K562 (cell line): ENCODE measurements around the gene SCYL1. TPM values are rescaled to one million over a fixed set of nuclear protein-coding genes. Genes with fewer than 3 reads are reported as not detected.

Experiments
- ATAC-seq: fragments of 200-7000 bp; cut with Tn5 transposase; 3 replicates; pipeline ENCODE4 v1.9.1; 2020; ENCODE audit warnings: moderate library complexity
- BruUV-seq: library from RNA; stranded (reverse); fragments of 400-500 nt; replicated peaks from 2 replicates; lab custom pipeline; 2021; lab: Mats Ljungman, UMichigan
- CTCF ChIA-PET: fragments of 300-600 bp; formaldehyde crosslinking; extraction: SDS; loops from one replicate; lab custom pipeline; 2021; ENCODE audit warnings: low intra/inter-chr PET ratio; lab: Yijun Ruan, JAX
- POLR2A ChIA-PET: fragments of 300-600, 350-650 bp; sonication (Branson Sonifier 250); formaldehyde crosslinking; extraction: SDS; loops from one replicate; lab custom pipeline; 2021; ENCODE audit warnings: antibody characterized with exemption, inconsistent platforms; lab: Yijun Ruan, JAX
- DNase-seq, 4 experiments: peaks; one replicate each; pipeline versions ENCODE4 v3.0.0 to v3.0.0-alpha.2; 2011 to 2018; ENCODE audit warnings: low spot score in 3 of 4, mixed read lengths in 3 of 4; ENCODE audit errors: extremely low read depth in 1 of 4
- FAIRE-seq: peaks from 2 replicates; lab custom pipeline; 2011; peaks lifted over from hg19 to GRCh38; lab: Jason Lieb, UNC
- H2AFZ ChIP-seq: 2 replicates; pipeline ENCODE4 v1.6.0; 2011; ENCODE audit warnings: low read depth, low read length, control low read depth, inconsistent platforms
- H3K27ac ChIP-seq: fragments of 200-600 bp; 3 replicates; pipeline ENCODE4 v1.8.0; 2011; ENCODE audit warnings: low read depth, mild to moderate bottlenecking, control low read depth, inconsistent platforms, low read length, moderate library complexity, mixed read lengths; ENCODE audit errors: extremely low read depth
- H3K27me3 ChIP-seq, 2 experiments: fragments of 300-600 bp in 1 of 2; 2 replicates in 1 of 2; 3 replicates in 1 of 2; pipeline versions ENCODE4 v1.6.0 to v1.8.0; 2011; ENCODE audit warnings: inconsistent platforms in 2 of 2, low read length in 2 of 2, mild to moderate bottlenecking in 1 of 2, mixed read lengths in 1 of 2, moderate library complexity in 1 of 2; ENCODE audit not compliant: control insufficient read depth in 2 of 2, insufficient read depth in 2 of 2
- H3K36me3 ChIP-seq: fragments of 300-600 bp; 3 replicates; pipeline ENCODE4 v1.8.0; 2011; ENCODE audit warnings: mild to moderate bottlenecking, low read length, inconsistent platforms; ENCODE audit not compliant: control insufficient read depth, insufficient read depth
- H3K4me1 ChIP-seq, 2 experiments: fragments of 200-600 bp in 1 of 2; replicated peaks in 1 of 2; 2 replicates in 1 of 2; 3 replicates in 1 of 2; pipeline versions ENCODE4 v1.5.1 to v1.8.0; 2011; ENCODE audit warnings: inconsistent platforms in 2 of 2, low read length in 2 of 2, mild to moderate bottlenecking in 1 of 2, mixed read lengths in 1 of 2, moderate library complexity in 1 of 2; ENCODE audit not compliant: control insufficient read depth in 2 of 2, insufficient read depth in 2 of 2
- H3K4me2 ChIP-seq: 2 replicates; pipeline ENCODE4 v1.6.1; 2011; ENCODE audit warnings: low read length, control low read depth, inconsistent platforms, mixed read lengths; ENCODE audit not compliant: insufficient read depth
- H3K4me3 ChIP-seq: fragments of 200-600 bp; sonication (generic), shearing (Covaris generic); 2 replicates; pipeline ENCODE4 v1.5.1; 2016; ENCODE audit warnings: control low read depth, inconsistent platforms
- H3K79me2 ChIP-seq: fragments of 200-600 bp; 3 replicates; pipeline ENCODE4 v1.8.0; 2011; ENCODE audit warnings: low read length, inconsistent platforms; ENCODE audit not compliant: control insufficient read depth, insufficient read depth
- H3K9ac ChIP-seq, 2 experiments: 2 replicates each; pipeline versions ENCODE4 v1.6.0 to v1.6.1; 2011; ENCODE audit warnings: low read depth in 2 of 2, low read length in 2 of 2, control low read depth in 1 of 2, inconsistent platforms in 1 of 2, mild to moderate bottlenecking in 1 of 2, mixed read lengths in 1 of 2; ENCODE audit not compliant: insufficient read depth in 1 of 2
- H3K9me1 ChIP-seq: one replicate; pipeline ENCODE4 v1.6.0; 2011; ENCODE audit warnings: inconsistent platforms, mild to moderate bottlenecking, low read length, moderate library complexity; ENCODE audit not compliant: control insufficient read depth, insufficient read depth
- H3K9me3 ChIP-seq: replicated peaks from 2 replicates; pipeline ENCODE4 v1.5.1; 2011; ENCODE audit warnings: low read depth, low read length, inconsistent platforms; ENCODE audit not compliant: control insufficient read depth, insufficient read depth
- H4K20me1 ChIP-seq: replicated peaks from 2 replicates; pipeline ENCODE4 v1.6.1; 2011; ENCODE audit warnings: low read length, inconsistent platforms, mixed read lengths; ENCODE audit not compliant: control insufficient read depth, insufficient read depth
- CBFB ChIP-seq: sonication (generic); formaldehyde crosslinking; IDR thresholded peaks from 2 replicates; pipeline ENCODE4 v1.4.0; 2020; ENCODE audit warnings: mild to moderate bottlenecking, missing genetic modification reagents
- CBX5 ChIP-seq: IDR thresholded peaks from 2 replicates; pipeline ENCODE4 v1.6.1; 2014; ENCODE audit warnings: low read depth, borderline replicate concordance
- CCNT2 ChIP-seq: IDR thresholded peaks from 2 replicates; pipeline ENCODE4 v1.6.1; 2011; ENCODE audit warnings: borderline replicate concordance, low read depth, mild to moderate bottlenecking, moderate library complexity, mixed read lengths, low read length; ENCODE audit not compliant: insufficient read length; ENCODE audit errors: extremely low read depth
- CHD4 ChIP-seq: fragments of 200-600 bp; sonication (generic); IDR thresholded peaks from 3 replicates; pipeline ENCODE4 v1.6.1; 2012; ENCODE audit warnings: low read depth, mild to moderate bottlenecking, mixed read lengths, low read length, inconsistent platforms; ENCODE audit not compliant: insufficient read depth, insufficient replicate concordance, poor library complexity, severe bottlenecking
- COPS2 ChIP-seq: fragments of 450-650 bp; conservative IDR thresholded peaks from 2 replicates; pipeline ENCODE4 v1.6.1; 2016; ENCODE audit warnings: mild to moderate bottlenecking, moderate library complexity
- CXXC5 ChIP-seq: fragments of 250-450 bp; sonication (Bioruptor Pico); IDR thresholded peaks from 2 replicates; pipeline ENCODE4 v1.8.0; 2022; ENCODE audit warnings: inconsistent platforms, mild to moderate bottlenecking, moderate library complexity
- DPF2 ChIP-seq: fragments of 450-650 bp; IDR thresholded peaks from 2 replicates; pipeline ENCODE4 v1.6.1; 2016
- EP400 ChIP-seq: fragments of 450-650 bp; IDR thresholded peaks from 2 replicates; pipeline ENCODE4 v1.6.1; 2017; ENCODE audit warnings: antibody characterized with exemption, mild to moderate bottlenecking, moderate library complexity
- FOXK1 ChIP-seq: sonication (generic); formaldehyde crosslinking; IDR thresholded peaks from 2 replicates; pipeline ENCODE4 v1.8.0; 2022; ENCODE audit warnings: missing genetic modification reagents, mild to moderate bottlenecking, borderline replicate concordance
- FOXP1 ChIP-seq: sonication (generic); formaldehyde crosslinking; IDR thresholded peaks from 2 replicates; pipeline ENCODE4 v1.8.0; 2022; ENCODE audit warnings: mild to moderate bottlenecking, missing genetic modification reagents
- MBD2 ChIP-seq: sonication (generic); IDR thresholded peaks from 2 replicates; pipeline ENCODE4 v1.6.1; 2016; ENCODE audit warnings: low read depth, borderline replicate concordance
- MEIS2 ChIP-seq: fragments of 450-650 bp; IDR thresholded peaks from 2 replicates; pipeline ENCODE4 v1.6.1; 2014; ENCODE audit warnings: mild to moderate bottlenecking; ENCODE audit not compliant: partially characterized antibody
- NFIX ChIP-seq: fragments of 250-450 bp; sonication (Bioruptor Pico); IDR thresholded peaks from 2 replicates; pipeline ENCODE4 v1.4.0; 2020; ENCODE audit warnings: low read depth, mild to moderate bottlenecking, moderate library complexity
- PRMT5 ChIP-seq: sonication (generic); formaldehyde crosslinking; IDR thresholded peaks from 2 replicates; pipeline ENCODE4 v1.5.0; 2020; ENCODE audit warnings: missing genetic modification reagents
- RBM14 ChIP-seq: fragments of 200-400 bp; formaldehyde crosslinking; IDR thresholded peaks from 2 replicates; pipeline ENCODE4 v1.6.1; 2018; ENCODE audit warnings: low read depth, mild to moderate bottlenecking, low read length, moderate library complexity, borderline replicate concordance; ENCODE audit not compliant: insufficient read depth
- UBTF ChIP-seq, 2 experiments: IDR thresholded peaks; 2 replicates each; pipeline ENCODE4 v1.6.1; 2012; ENCODE audit warnings: improper control_type of control experiment in 2 of 2, low read depth in 2 of 2, low read length in 2 of 2, borderline replicate concordance in 1 of 2
- ZNF24 ChIP-seq: fragments of 450-650 bp; IDR thresholded peaks from 2 replicates; pipeline ENCODE4 v1.6.1; 2016
- ZNF3 ChIP-seq: fragments of 250-450 bp; sonication (Bioruptor Pico); IDR thresholded peaks from 2 replicates; pipeline ENCODE4 v1.5.0; 2021; ENCODE audit warnings: mild to moderate bottlenecking, moderate library complexity
- ZNF766 ChIP-seq: fragments of 200-800 bp; sonication (Bioruptor generic); conservative IDR thresholded peaks from 2 replicates; pipeline ENCODE4 v1.6.1; 2016; ENCODE audit warnings: missing genetic modification characterization, missing compliant biosample characterization
- WGBS: fragments of 100-300 bp; shearing (Covaris generic); methylation state at CpG from one replicate; pipeline ENCODE4 v1.1.6; 2016; ENCODE audit warnings: low coverage, mixed read lengths; ENCODE audit not compliant: insufficient coverage; ENCODE audit errors: missing lambda C conversion rate; 5-methylcytosine and 5-hydroxymethylcytosine counted together
- in situ Hi-C: fragments of 300-500 bp; cut with MboI; formaldehyde crosslinking; loops from 4 replicates; pipeline ENCODE4 v1.15.0; 2018; ENCODE audit warnings: inconsistent platforms, mixed read lengths
- intact Hi-C: fragments of 100-400 bp; cut with micrococcal nuclease; formaldehyde crosslinking; loops from 2 replicates; pipeline ENCODE4 v1.14.2; 2022
- polyA plus RNA-seq, 8 experiments: library from polyadenylated mRNA; depleted of rRNA in 4 of 8; stranded (reverse) in 5 of 8; unstranded in 3 of 8; fragments of >200 nt; fragmentation: Nextera tagmentation in 2 of 8; fragmentation: Illumina TruSeq in 1 of 8; extraction: Ambion mirVana in 2 of 8; extraction: Trizol in 1 of 8; gene quantifications; 2 replicates each; pipeline versions ENCODE4 v1.2.1 to v1.2.3, GENCODE V29; 2011 to 2014; ENCODE audit warnings: inconsistent platforms in 1 of 8, missing spikeins in 1 of 8
- total RNA-seq, 7 experiments: library from RNA; depleted of rRNA in 6 of 7; stranded (reverse); fragments of >200 nt in 6 of 7; fragmentation: Illumina TruSeq in 2 of 7; extraction: Trizol in 2 of 7; gene quantifications; 2 replicates each; pipeline versions ENCODE4 v1.2.1 to v1.2.3, GENCODE V29; 2011 to 2021; ENCODE audit warnings: low replicate concordance in 1 of 7

Gene SCYL1
- total and polyA plus RNA-seq, 9 of the 15 experiments (the other 6 are each of a cell fraction or from before 2014, with no cell fraction given) = 1.9 to 145 (median 57.6) TPM

- TF ChIP-seq CBX5 (no peak), DPF2 (no peak), COPS2 (no peak), CBFB (CRISPR knock-in tag) (no peak), EP400 (no peak)
Observed at GRCh38 chr11:65552388-65552951, 27.6 kb downstream of the SCYL1 start (continued).

- ChIA-PET POLR2A (interaction anchor here (0.5 to 2.8 kb wide), 11 partner anchors 13 to 131 kb away, joined by 3 to 16 read pairs (median 3); partner anchors contain the start of genes FAM89B, MALAT1 and NEAT1), CTCF (interaction anchor here (1.1 kb wide), 1 partner anchor 12 kb away, joined by 5 read pairs; no protein-coding TSS in a partner anchor)
- ATAC-seq (peak; percentile 65), DNase-seq (peak; percentile 64 to 77 (median 71)), FAIRE-seq (no peak)
- peak overlapping the region; percentile 32 to 88; a peak in 3 of 4 replicates for H3K9ac ChIP-seq
- H3K4me1 ChIP-seq = peaks cover 54 to 83% of the 10 kb centered on the region in 2 experiments
- no peaks in the 10 kb centered on the region for H3K9me1 ChIP-seq
- BruUV-seq = no TSS peak
- in situ Hi-C loops = no loop called here
- no peaks in the 10 kb centered on the region for H3K36me3 ChIP-seq
- 5% methylated on average over 4 of the region's 37 CpGs for WGBS
- H3K4me2 ChIP-seq = peak overlapping the region; percentile 72
- peak overlapping the region; percentile 40 for H3K4me3 ChIP-seq
- peak overlapping the region; percentile 71 for H2AFZ ChIP-seq
- no peaks in the 10 kb centered on the region for H3K27me3 ChIP-seq
- H3K9me3 ChIP-seq = no peaks in the 10 kb centered on the region
- no peaks in the 10 kb centered on the region for H3K79me2 ChIP-seq
- H4K20me1 ChIP-seq = 0 out of 2 replicates have a peak, but pooled peaks cover 8% of the 10 kb centered on the region
- H3K27ac ChIP-seq = peak overlapping the region; percentile 65; the same call in 2 of the 3 replicates
- intact Hi-C loops = no loop called here
- no peak for TF ChIP-seq UBTF (IDR thresholded peaks at IDR 0.05; ENCODE audit: borderline replicate concordance in 1 of 2, low read depth in 2 of 2, low read length in 2 of 2)
- TF ChIP-seq PRMT5 = no peak
- TF ChIP-seq ZNF24 = no peak
- no peak for TF ChIP-seq CCNT2
- no peak for TF ChIP-seq FOXK1
- TF ChIP-seq ZNF766 (CRISPR knock-in tag) = no peak
- no peak for TF ChIP-seq RBM14
- no peak for TF ChIP-seq MEIS2
- TF ChIP-seq CXXC5 (CRISPR knock-in tag) = no peak
- TF ChIP-seq ZNF3 (CRISPR knock-in tag) = no peak
- TF ChIP-seq MBD2 = 0 out of 2 replicates have a peak, but pooled peaks have one; percentile 6
- no peak for TF ChIP-seq NFIX (CRISPR knock-in tag)
- TF ChIP-seq FOXP1 (CRISPR knock-in tag) = no peak
- no peak for TF ChIP-seq CHD4
Observed at GRCh38 chr11:65553301-65554001, 28.6 kb downstream of the SCYL1 start.
